HG03280 (cell line): ENCODE data around the gene S100Z.
"Not testable (repeated sequence)": the region's sequence is repeated elsewhere in the genome, so short reads cannot be mapped to it uniquely, and the experiment has no call there.

Experiments
- ATAC-seq: cut with Tn5 transposase; IDR thresholded peaks from one replicate; pipeline ENCODE4 v1.9.1; 2021; ENCODE audit warnings: mild to moderate bottlenecking, moderate library complexity; ENCODE audit not compliant: unreplicated experiment

Gene S100Z

GRCh38 chr5:76867827-76868693, 18.2 kb downstream of the S100Z start:
- no peak for ATAC-seq

GRCh38 chr5:76870046-76870445, 20.2 kb downstream of the S100Z start:
- no peak for ATAC-seq

- ATAC-seq, result no peak
These were observed 24.3 kb downstream of the S100Z start for GRCh38 chr5:76874088-76874581.

- ATAC-seq, result no peak
These were observed 39.0 kb downstream of the S100Z start for GRCh38 chr5:76888733-76889300.

- ATAC-seq, result no peak
These were observed 43.5 kb downstream of the S100Z start for GRCh38 chr5:76893294-76893693.

GRCh38 chr5:76896196-76896595, 46.4 kb downstream of the S100Z start:
- no peak for ATAC-seq

- ATAC-seq, result no peak
These were observed 51.7 kb downstream of the S100Z start for GRCh38 chr5:76901522-76901921.

- ATAC-seq, result no peak
These were observed 58.4 kb downstream of the S100Z start for GRCh38 chr5:76908166-76908565.

GRCh38 chr5:76910344-76910933, 60.6 kb downstream of the S100Z start:
- not testable (repeated sequence) for ATAC-seq

- ATAC-seq, result not testable (repeated sequence)
These were observed 64.9 kb downstream of the S100Z start for GRCh38 chr5:76914671-76915070.

- no peak for ATAC-seq
These were observed 68.7 kb downstream of the S100Z start for GRCh38 chr5:76918539-76918938.

GRCh38 chr5:76920491-76920890, 70.7 kb downstream of the S100Z start:
- ATAC-seq, result no peak

- ATAC-seq, result no peak
These were observed 76.7 kb downstream of the S100Z start for GRCh38 chr5:76926329-76927105.

GRCh38 chr5:76927961-76928360, 78.1 kb downstream of the S100Z start:
- ATAC-seq, result no peak

GRCh38 chr5:76930083-76930482, 80.3 kb downstream of the S100Z start:
- ATAC-seq, result no peak

- no peak for ATAC-seq
These were observed 88.4 kb downstream of the S100Z start for GRCh38 chr5:76938177-76938576.

- ATAC-seq, result no peak
These were observed 91.2 kb downstream of the S100Z start for GRCh38 chr5:76941000-76941399.

- no peak for ATAC-seq
These were observed 91.6 kb downstream of the S100Z start for GRCh38 chr5:76941442-76941841.

GRCh38 chr5:76942581-76942980, 92.8 kb downstream of the S100Z start:
- no peak for ATAC-seq

- ATAC-seq, result no peak
These were observed 93.2 kb downstream of the S100Z start for GRCh38 chr5:76943006-76943405.

- no peak for ATAC-seq
These were observed 94.8 kb downstream of the S100Z start for GRCh38 chr5:76944638-76945037.
